Measurements from ENCODE around the gene MEN1. TPM values are rescaled to one million over a fixed set of nuclear protein-coding genes. Genes with fewer than 3 reads are reported as not detected.
A peak's percentile ranks its signal among the peaks of the same experiment; 100 is the strongest.
"Not testable (repeated sequence)": the region's sequence is repeated elsewhere in the genome, so short reads cannot be mapped to it uniquely, and the experiment has no call there.

Gene MEN1
- total RNA-seq, 1 donor from 2014 or later, result 11.8 TPM

- DNase-seq (ENCODE audit: low spot score in 2 of 2) (no peak), FAIRE-seq (no peak)
These were observed 23.8 kb upstream of the MEN1 start for GRCh38 chr11:64834031-64834722.

- FAIRE-seq (no peak), DNase-seq (ENCODE audit: low spot score in 2 of 2) (no peak)
These were observed 23.2 kb upstream of the MEN1 start for GRCh38 chr11:64833509-64833908.

GRCh38 chr11:64833198-64833502 is 22.8 kb upstream of the MEN1 start:
- FAIRE-seq (no peak), DNase-seq (ENCODE audit: low spot score in 2 of 2) (no peak)

DNA sequence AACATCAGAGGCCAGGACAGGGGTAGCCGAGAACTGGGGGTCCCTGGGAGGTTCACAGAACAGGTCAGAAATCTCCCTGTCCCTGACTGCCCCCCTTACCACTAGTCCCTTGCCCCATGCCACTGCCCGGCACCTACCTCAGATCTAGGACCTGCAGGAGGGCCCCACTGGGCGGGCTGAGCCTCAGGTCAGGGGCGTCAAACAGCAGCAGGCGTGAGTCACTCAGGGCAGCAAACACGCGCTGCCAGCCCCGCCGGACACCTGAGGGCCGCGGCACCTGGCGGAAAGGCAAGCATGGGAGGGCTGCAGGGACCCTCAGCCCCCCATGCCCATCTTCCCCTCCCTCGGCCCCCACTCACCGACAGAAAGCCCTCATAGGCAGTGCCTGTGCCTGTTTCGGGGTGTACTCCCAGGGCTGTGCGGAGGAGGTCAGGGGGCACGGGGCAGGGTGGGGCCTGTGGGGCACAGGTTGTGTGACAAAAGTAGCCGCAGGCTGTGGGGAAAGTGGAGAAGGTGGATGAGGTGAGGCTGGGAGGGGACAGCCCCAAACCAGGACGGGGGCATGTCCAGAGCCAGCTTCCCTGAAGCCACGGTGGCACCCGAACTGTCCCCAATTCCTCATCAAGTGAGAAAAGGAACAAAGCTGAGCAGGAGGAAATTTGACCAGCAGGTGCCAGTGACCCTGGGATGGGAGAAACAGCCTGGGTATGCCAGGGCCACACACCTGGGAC is 22.3 kb upstream of the MEN1 start:
- no peak for FAIRE-seq
- DNase-seq (ENCODE audit: low spot score in 2 of 2), result no peak

GRCh38 chr11:64831411-64831891 is 21.1 kb upstream of the MEN1 start:
- no peak for FAIRE-seq
- no peak for DNase-seq (ENCODE audit: low spot score in 2 of 2)

DNA sequence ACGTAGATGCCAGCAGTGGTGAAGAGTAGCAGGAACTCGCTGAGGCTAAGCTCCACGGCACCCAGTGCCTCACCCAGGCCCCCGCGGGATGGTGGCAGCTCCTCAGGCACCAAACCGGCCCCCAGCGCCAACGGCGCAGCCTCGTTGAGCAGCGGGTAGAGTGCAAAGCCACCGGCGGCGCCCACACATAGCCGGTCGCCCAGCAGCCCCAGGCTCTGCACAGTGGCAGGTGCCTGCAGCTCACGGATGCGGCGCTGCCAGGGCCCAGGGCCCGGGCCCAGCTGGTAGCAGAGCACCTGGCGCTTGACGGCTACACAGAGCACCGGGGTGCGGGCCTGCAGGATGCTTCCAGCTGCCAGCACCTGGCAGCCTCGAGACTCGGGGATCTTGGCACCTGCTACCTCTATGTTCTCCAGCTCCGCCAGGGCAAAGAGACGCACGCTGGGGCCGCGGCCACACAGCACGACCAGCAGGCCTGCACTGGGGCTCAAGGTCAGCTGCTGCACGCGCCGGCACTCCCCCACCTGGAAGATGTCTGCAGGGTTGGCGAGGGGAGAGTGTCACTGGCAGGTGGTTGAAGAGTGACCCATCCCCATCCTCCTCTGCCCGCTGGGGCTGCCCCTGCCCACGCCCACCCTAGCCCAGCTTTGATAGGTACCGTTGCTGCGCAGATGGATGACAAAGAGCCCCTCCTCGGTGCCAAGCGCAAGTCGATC is 19.3 kb upstream of the MEN1 start:
- DNase-seq (ENCODE audit: low spot score in 2 of 2), result no peak
- no peak for FAIRE-seq

GRCh38 chr11:64827451-64827839 is 17.1 kb upstream of the MEN1 start:
- FAIRE-seq (no peak), DNase-seq (ENCODE audit: low spot score in 2 of 2) (no peak)

DNA sequence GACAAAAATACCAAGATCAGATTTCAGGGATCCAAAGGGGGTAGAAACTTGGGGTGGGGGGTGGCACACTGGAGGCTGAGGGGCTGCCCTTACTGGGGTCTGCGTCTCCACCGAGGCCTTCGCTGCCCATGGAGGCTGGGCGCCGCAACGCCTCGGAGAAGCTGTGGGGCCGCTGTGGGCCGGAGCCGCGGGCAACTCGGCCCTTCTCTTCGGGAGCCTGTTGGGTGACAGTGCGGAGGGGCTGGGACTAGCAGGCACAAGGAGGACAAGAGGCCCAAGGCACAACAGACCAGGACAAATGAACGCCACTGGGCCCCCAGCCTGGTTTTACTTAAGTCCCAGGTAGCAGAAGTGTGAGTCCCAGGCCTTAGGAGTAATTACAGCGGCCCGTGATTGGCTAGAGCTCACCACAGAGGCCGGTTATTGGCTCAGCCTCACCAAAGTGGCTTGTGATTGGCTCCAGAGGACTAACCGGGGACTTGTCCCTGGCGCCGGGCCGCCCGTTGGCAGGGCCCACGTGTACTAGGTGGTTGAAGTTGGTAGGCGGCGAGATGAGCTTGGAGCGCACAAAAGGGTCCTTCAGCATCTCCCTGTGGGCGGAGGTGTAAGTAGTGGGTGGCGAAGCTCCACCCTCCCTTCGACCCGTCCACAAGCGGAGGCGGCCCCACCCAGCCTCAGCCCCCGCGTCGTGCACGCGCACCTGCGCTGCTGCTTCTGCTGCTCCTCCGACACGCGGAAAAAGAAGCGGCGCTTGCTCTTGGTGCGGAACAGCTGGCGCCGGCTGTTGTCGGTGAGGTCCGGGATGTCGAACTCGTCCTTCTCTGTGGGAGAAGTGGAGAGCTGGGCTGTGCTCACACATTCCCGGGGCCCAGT is 16.5 kb upstream of the MEN1 start:
- DNase-seq (ENCODE audit: low spot score in 2 of 2) (no peak), FAIRE-seq (no peak)

GRCh38 chr11:64826062-64826461 is 15.7 kb upstream of the MEN1 start:
- DNase-seq (ENCODE audit: low spot score in 2 of 2) (no peak), FAIRE-seq (no peak)

DNA sequence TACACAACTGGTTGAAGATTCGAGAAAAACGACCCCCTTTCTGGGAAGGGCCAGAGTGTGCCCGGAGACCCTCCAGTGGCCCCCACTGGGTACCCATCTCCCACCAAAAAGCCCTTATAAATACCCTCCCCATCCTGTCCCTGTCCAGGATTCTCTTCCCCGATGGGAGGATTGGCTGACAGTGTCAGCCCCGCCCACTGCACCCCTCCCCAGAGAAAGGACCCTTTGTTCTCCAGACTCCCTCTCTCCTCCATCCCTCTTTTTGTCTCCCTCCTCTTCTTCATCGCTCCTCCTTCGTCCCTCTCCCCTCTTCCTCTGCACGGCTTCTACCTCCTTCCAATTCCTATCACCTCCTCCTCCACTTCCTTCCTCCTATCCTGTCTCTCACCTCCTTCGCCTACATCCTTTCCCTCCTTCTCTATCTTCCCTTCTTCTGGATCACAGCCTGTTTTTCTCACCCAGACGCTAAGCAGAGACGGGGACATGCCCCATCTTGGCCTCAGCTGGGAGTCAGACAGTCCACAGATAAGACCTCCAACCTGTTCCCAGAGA is 13.3 kb upstream of the MEN1 start:
- no peak for FAIRE-seq

GRCh38 chr11:64817476-64817875 is 7.1 kb upstream of the MEN1 start:
- no peak for FAIRE-seq
- no peak for DNase-seq (ENCODE audit: low spot score in 2 of 2)

More for the DNA sequence above, 13.3 kb upstream of the MEN1 start:
- no peak for DNase-seq (ENCODE audit: low spot score in 2 of 2)

DNA sequence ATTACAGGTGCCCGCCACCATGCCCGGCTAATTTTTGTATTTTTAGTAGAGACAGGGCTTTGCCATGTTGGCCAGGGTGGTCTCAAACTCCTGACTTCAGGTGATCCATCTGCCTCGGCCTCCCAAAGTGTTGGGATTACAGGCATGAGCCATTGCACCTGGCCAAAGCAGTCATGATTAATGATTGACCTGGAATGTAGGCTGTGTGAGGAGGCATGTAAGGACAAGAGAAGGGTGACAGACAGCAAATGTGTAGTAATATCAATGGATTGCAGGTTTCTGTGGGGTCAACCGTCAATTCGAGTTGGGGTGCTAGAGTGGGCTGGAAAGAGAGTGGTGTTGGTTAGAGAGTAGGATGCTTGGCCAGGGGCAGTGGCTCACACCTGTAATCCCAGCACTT is 5.1 kb upstream of the MEN1 start:
- DNase-seq (ENCODE audit: low spot score in 2 of 2); FAIRE-seq: not testable (repeated sequence)

DNA sequence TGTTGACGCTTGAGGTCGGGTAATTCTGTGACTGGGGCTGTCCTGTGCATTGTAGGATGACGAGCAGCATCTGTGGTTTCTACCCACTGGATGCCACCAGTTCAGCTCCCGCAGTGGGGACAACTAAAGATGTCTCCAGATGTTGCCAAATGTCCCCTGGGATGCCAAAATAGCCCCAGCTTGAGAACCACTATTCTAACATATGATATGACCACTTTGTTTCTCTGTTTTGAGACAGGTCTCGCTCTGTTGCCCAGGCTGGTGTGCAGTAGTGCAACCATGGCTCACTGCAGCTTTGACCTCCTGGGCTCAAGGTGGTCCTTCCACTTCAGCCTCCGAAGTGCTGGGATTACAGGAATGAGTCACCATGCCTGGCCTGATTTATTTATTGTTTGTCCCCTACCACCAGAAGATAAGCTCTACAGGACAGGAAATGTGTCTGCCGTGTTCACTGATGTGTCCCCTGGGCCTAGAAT is 4.4 kb upstream of the MEN1 start:
- FAIRE-seq (no peak), DNase-seq (ENCODE audit: low spot score in 2 of 2) (no peak)

DNA sequence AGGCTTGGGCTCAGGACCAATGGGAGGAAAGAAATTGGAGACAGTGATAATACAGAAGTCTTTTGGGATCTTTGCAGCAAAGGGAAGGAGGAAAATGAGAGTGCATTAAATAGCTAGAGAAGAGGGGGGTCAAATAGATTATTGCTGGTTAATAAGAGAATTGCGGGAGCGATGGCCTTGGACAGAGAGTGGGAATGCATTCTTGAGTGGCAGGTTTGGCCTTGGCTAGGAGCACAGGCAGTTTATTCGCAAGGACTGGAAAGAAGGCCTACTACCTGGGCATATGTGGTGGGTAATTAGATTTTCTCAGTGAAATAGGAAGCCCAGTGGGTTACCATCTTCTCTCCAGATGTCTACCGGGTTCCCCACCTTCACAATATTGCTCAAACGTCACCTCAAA is 3.5 kb upstream of the MEN1 start:
- DNase-seq (ENCODE audit: low spot score in 2 of 2), result no peak
- no peak for FAIRE-seq

GRCh38 chr11:64810891-64811272 is 531 bp upstream of the MEN1 start:
- FAIRE-seq, result no peak
- no peak for DNase-seq (ENCODE audit: low spot score in 2 of 2)

DNA sequence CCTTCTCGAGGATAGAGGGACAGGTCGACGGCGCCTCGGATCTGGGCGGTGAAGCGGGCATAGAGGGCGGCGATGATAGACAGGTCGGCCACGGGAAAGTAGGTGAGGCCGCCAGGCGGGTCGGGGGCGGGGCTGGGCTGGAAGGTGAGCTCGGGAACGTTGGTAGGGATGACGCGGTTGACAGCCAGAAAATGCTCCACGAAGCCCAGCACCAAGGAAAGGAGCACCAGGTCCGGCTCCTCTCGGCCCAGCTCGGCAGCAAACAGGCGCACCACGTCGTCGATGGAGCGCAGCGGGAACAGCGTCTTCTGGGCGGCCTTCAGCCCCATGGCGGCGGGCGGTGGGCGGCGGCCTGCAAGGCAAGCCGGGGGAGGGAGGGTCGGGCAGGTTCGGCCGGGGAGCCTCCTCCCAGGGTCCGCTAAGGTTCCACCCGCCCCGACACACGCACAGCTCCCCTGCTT is 540 bp downstream of the MEN1 start:
- no peak for FAIRE-seq
- peak in 1 of 2 donors; percentile 43 for DNase-seq (ENCODE audit: low spot score in 2 of 2)

DNA sequence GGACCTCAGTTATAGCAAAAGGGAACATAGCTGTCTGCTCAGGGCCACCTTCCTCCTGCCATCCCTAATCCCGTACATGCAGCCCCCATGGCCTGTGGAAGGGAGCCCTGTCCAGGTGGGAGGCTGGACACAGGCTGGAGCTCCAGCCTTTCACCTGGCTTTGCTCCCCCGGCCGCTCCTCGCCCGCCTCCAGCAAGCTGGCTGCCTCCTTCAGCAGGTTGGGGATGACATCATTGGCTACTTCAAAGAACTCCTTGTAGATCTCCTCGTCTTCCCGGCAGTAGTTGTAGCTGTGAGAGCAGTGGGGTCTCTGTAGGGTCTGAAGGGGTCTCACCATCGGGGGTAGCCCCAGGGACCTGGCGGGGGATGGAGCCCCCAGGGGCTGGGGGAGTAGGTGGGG is 4.9 kb downstream of the MEN1 start:
- no peak for DNase-seq (ENCODE audit: low spot score in 2 of 2)
- FAIRE-seq, result no peak

GRCh38 chr11:64804346-64805210 is 5.8 kb downstream of the MEN1 start:
- no peak for DNase-seq (ENCODE audit: low spot score in 2 of 2)
- no peak for FAIRE-seq

GRCh38 chr11:64803846-64804345 is 6.5 kb downstream of the MEN1 start:
- DNase-seq (ENCODE audit: low spot score in 2 of 2), result no peak
- FAIRE-seq, result no peak

All from frontal cortex (tissue), 4 donors.